HG03066 (cell line): ENCODE data around the gene NFS1.

Experiments used
- ATAC-seq: cut with Tn5 transposase; IDR thresholded peaks from one replicate; pipeline ENCODE4 v1.9.1; 2021; ENCODE audit warnings: low read depth; ENCODE audit not compliant: unreplicated experiment

The NFS1 gene

GRCh38 chr20:35650632-35651031, 48.5 kb downstream of the NFS1 start:
- ATAC-seq = no peak

- no peak for ATAC-seq
Observed at GRCh38 chr20:35648836-35649235, 50.3 kb downstream of the NFS1 start.

- ATAC-seq = no peak
Observed at GRCh38 chr20:35644806-35645205, 54.3 kb downstream of the NFS1 start.

GRCh38 chr20:35643045-35643444, 56.1 kb downstream of the NFS1 start:
- no peak for ATAC-seq

- no peak for ATAC-seq
Observed at GRCh38 chr20:35641743-35642142, 57.4 kb downstream of the NFS1 start.

- ATAC-seq = no peak
Observed at GRCh38 chr20:35640724-35641123, 58.4 kb downstream of the NFS1 start.

- no peak for ATAC-seq
Observed at GRCh38 chr20:35638751-35639150, 60.4 kb downstream of the NFS1 start.

- ATAC-seq = no peak
Observed at GRCh38 chr20:35637276-35637675, 61.9 kb downstream of the NFS1 start.

GRCh38 chr20:35636095-35636494, 63.1 kb downstream of the NFS1 start:
- ATAC-seq = no peak

GRCh38 chr20:35635652-35636051, 63.5 kb downstream of the NFS1 start:
- ATAC-seq = no peak

- ATAC-seq = no peak
Observed at GRCh38 chr20:35632539-35633115, 66.5 kb downstream of the NFS1 start.

GRCh38 chr20:35630636-35631035, 68.5 kb downstream of the NFS1 start:
- ATAC-seq = no peak

- ATAC-seq = no peak
Observed at GRCh38 chr20:35629427-35630145, 69.6 kb downstream of the NFS1 start.

- ATAC-seq = no peak
Observed at GRCh38 chr20:35627121-35627520, 72.0 kb downstream of the NFS1 start.

GRCh38 chr20:35626386-35627001, 72.7 kb downstream of the NFS1 start:
- ATAC-seq = no peak

- no peak for ATAC-seq
Observed at GRCh38 chr20:35625584-35626385, 73.4 kb downstream of the NFS1 start.

GRCh38 chr20:35621560-35621946, 77.6 kb downstream of the NFS1 start:
- ATAC-seq = no peak

- ATAC-seq = no peak
Observed at GRCh38 chr20:35620818-35621559, 78.2 kb downstream of the NFS1 start.

- ATAC-seq = peak; percentile 35
Observed at GRCh38 chr20:35619196-35620095, 79.7 kb downstream of the NFS1 start.
